OCI-LY3 (cell line): ENCODE measurements around the gene CFAP57.

Experiments
- H2AFZ ChIP-seq: fragments of 200-600, 300-600 bp; shearing (Covaris generic); 2 replicates; pipeline ENCODE4 v1.6.0; 2014; ENCODE audit warnings: antibody characterized with exemption, low read depth, low read length
- H3K27ac ChIP-seq: fragments of 200-600, 300-600 bp; sonication (generic); 2 replicates; pipeline ENCODE4 v1.5.1; 2014; ENCODE audit warnings: mild to moderate bottlenecking, low read length, moderate library complexity, mixed read lengths
- H3K27me3 ChIP-seq: fragments of 200-600, 300-600 bp; sonication (generic); 2 replicates; pipeline ENCODE4 v1.6.1; 2014; ENCODE audit warnings: low read depth, low read length, mixed read lengths
- H3K36me3 ChIP-seq: fragments of 200-600, 300-600 bp; sonication (generic); replicated peaks from 2 replicates; pipeline ENCODE3; 2014; ENCODE audit warnings: low read depth, low read length, mixed read lengths
- H3K4me1 ChIP-seq: fragments of 300-600, 200-600 bp; sonication (generic); 2 replicates; pipeline ENCODE4 v1.6.1; 2014; ENCODE audit warnings: low read length, mixed read lengths
- H3K4me2 ChIP-seq: fragments of 200-600, 300-600 bp; sonication (generic); 2 replicates; pipeline ENCODE4 v1.6.1; 2014; ENCODE audit warnings: low read length, mixed read lengths
- H3K4me3 ChIP-seq: fragments of 300-600, 200-600 bp; sonication (generic); 2 replicates; pipeline ENCODE4 v1.5.1; 2014; ENCODE audit warnings: antibody characterized with exemption, mild to moderate bottlenecking, low read length, moderate library complexity
- H3K79me2 ChIP-seq: fragments of 300-600, 200-600 bp; shearing (Covaris generic); 2 replicates; pipeline ENCODE4 v1.6.1; 2014; ENCODE audit warnings: mild to moderate bottlenecking, low read length, mixed read lengths
- H3K9ac ChIP-seq: fragments of 300-600, 200-600 bp; shearing (Covaris generic); 2 replicates; pipeline ENCODE4 v1.6.0; 2014; ENCODE audit warnings: mild to moderate bottlenecking, low read length, moderate library complexity
- H3K9me3 ChIP-seq: fragments of 200-600, 300-600 bp; shearing (Covaris generic); 2 replicates; pipeline ENCODE4 v1.6.1; 2014; ENCODE audit warnings: low read length, mixed read lengths; ENCODE audit not compliant: insufficient read depth
- H4K20me1 ChIP-seq: fragments of 200-600, 300-600 bp; sonication (generic); 2 replicates; pipeline ENCODE4 v1.6.1; 2016; ENCODE audit warnings: low read length, mixed read lengths; ENCODE audit not compliant: insufficient read depth
- EZH2phosphoT487 ChIP-seq: fragments of 200-600 bp; shearing (Covaris generic); IDR thresholded peaks from 2 replicates; pipeline ENCODE4 v1.6.1; 2018; ENCODE audit warnings: antibody characterized with exemption, mixed run types, low read depth
- TF ChIP-seq, protein P1 (sequence below): fragments of 200-600, 300-600 bp; sonication (generic); IDR thresholded peaks from 2 replicates; pipeline ENCODE4 v1.5.1; 2014; ENCODE audit warnings: antibody characterized with exemption, low read length, low read depth

Gene CFAP57

DNA sequence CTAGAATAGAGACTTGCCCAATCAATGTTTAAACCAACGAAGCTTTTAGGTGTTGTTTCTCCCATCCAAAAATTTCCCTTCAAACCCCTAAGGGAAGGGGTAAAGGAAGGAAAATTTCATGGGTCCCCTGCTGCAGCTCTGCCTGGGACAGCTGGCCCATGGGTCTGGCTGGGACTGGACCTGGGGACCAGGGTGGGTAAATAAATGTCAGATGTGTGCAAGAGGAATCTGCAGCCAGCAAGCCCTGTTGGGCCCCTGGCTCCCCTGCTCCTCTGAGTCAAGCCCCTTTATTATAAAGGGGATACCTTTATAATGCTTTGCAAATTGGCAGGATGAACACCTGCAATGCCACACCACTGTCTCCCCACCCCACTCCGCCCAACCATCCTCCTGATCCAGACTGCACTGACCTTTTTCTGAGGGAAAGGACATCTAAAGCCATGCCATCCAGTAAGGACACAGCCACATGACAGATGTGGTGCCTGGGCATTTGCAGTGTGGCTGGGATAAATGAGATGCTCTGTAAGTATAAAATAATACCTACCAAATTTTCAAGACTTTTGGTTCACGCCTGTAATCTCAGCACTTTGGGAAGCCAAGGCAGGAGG lies 95.8 kb downstream of the CFAP57 start:
- no peak overlapping the region for H2AFZ ChIP-seq
- H3K9me3 ChIP-seq: no peaks in the 10 kb centered on the region
- no peak overlapping the region for H3K9ac ChIP-seq
- H4K20me1 ChIP-seq: no peaks in the 10 kb centered on the region
- no peaks in the 10 kb centered on the region for H3K36me3 ChIP-seq
- no peaks in the 10 kb centered on the region for H3K27me3 ChIP-seq
- no peaks in the 10 kb centered on the region for H3K79me2 ChIP-seq
- no peak overlapping the region for H3K4me3 ChIP-seq
- H3K27ac ChIP-seq: no peak overlapping the region
- H3K4me1 ChIP-seq: no peaks in the 10 kb centered on the region
- H3K4me2 ChIP-seq: no peak overlapping the region
- TF ChIP-seq, protein P1, sequence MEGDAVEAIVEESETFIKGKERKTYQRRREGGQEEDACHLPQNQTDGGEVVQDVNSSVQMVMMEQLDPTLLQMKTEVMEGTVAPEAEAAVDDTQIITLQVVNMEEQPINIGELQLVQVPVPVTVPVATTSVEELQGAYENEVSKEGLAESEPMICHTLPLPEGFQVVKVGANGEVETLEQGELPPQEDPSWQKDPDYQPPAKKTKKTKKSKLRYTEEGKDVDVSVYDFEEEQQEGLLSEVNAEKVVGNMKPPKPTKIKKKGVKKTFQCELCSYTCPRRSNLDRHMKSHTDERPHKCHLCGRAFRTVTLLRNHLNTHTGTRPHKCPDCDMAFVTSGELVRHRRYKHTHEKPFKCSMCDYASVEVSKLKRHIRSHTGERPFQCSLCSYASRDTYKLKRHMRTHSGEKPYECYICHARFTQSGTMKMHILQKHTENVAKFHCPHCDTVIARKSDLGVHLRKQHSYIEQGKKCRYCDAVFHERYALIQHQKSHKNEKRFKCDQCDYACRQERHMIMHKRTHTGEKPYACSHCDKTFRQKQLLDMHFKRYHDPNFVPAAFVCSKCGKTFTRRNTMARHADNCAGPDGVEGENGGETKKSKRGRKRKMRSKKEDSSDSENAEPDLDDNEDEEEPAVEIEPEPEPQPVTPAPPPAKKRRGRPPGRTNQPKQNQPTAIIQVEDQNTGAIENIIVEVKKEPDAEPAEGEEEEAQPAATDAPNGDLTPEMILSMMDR: no peak
- no peak for TF ChIP-seq EZH2phosphoT487

DNA sequence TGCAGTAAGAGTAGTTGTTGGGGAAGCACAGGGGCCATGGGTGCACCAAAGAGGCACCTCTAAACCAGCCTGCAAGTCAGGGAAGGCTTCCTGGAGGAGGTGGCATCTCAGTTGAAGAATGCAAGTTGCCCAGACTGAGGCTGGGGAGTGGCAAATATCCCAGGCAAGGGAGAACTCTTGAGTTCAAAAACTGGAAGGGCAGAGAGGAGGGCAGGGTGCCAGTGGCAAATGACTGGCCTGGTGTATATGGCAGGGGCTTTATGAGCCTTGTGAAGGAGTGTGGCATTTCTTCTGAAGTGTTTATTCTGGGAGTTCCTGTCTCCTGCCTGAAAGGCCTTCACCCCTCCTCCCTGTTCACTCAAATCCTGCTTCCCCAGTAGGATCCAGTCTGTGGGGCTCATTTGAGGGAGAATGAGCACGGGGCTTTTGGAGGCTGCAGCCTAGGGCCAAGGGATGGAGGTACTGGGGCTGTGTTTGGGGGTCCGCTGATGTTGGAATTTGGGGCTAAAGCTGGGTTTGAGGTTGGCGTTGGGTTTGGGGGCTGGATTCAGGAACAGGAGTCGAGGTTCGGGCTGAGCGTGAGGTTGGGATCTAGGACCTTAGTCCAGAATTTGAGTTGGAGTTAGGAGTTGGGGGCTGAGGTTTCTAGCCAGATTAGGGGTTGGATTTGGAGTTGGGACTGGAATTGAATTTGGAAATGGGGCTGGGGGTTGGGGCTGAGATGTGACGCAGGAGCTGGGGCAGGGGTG lies 97.7 kb downstream of the CFAP57 start, which contains the start of gene TMEM125:
Gene TMEM125, plus strand, starts transcription at position 357 of the 749 bp plus-strand sequence. CDS start 2,740 bp downstream, outside the sequence.
- Histone ChIP-seq H3K4me1 (no peaks in the 10 kb centered on the region), H3K36me3 (no peaks in the 10 kb centered on the region), H2AFZ (no peak within 1 kb of the TSS), H3K27me3 (no peaks in the 10 kb centered on the region), H4K20me1 (no peaks in the 10 kb centered on the region), H3K4me3 (no peak within 1 kb of the TSS), H3K9ac (no peak within 1 kb of the TSS), H3K79me2 (no peaks in the 10 kb centered on the region), H3K27ac (no peak within 1 kb of the TSS), H3K4me2 (no peak within 1 kb of the TSS), H3K9me3 (no peaks in the 10 kb centered on the region)
- TF ChIP-seq, protein P1: no peak
- no peak for TF ChIP-seq EZH2phosphoT487

DNA sequence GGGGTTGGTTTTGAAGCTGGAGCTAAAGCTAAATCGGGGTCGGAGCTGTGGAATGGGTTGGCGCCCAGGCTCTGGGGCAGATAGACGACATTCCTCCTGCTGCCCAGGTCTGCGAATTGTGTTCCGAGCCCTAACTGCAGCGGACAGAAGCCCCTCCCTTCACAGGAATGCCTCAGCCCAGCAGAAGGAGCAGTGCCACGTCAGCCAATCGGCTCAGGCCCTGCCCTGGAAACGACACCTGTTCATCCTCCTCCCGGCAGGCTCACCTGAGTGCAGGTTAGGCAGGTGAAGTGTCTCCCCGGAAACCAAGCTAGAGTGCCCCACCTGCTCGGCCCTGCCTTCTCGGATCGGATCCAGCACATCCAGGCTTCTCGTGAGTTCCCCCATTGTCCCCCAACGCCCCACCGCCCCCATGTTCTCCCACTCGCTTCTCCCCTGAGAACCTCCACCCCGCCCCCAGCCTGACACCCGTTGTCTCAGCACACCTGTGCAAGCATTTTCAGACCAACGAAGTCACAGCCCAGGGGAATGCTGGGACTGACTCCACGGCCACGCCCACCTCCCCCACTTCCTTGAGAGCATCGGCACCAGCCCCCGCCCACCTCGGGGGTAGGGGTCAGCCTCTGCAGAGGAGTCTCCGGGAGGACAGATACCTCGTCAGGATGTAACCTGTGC lies 98.4 kb downstream of the CFAP57 start:
- Histone ChIP-seq H4K20me1 (no peaks in the 10 kb centered on the region), H3K9ac (no peak overlapping the region), H3K4me1 (no peaks in the 10 kb centered on the region), H3K27me3 (no peaks in the 10 kb centered on the region), H3K9me3 (no peaks in the 10 kb centered on the region), H3K27ac (no peak overlapping the region), H3K79me2 (no peaks in the 10 kb centered on the region), H2AFZ (no peak overlapping the region), H3K4me3 (no peak overlapping the region), H3K36me3 (no peaks in the 10 kb centered on the region), H3K4me2 (no peak overlapping the region)
- TF ChIP-seq, protein P1: no peak
- TF ChIP-seq EZH2phosphoT487: no peak
